Cardiac muscle cell (in vitro differentiated cells and primary cell): ENCODE data around the gene HFM1. TPM values are rescaled to one million over a fixed set of nuclear protein-coding genes. Genes with fewer than 3 reads are reported as not detected.
"Not testable (repeated sequence)": the region's sequence is repeated elsewhere in the genome, so short reads cannot be mapped to it uniquely, and the experiment has no call there.

Experiments used
- DNase-seq, 2 donors: peaks; one replicate each; pipeline versions ENCODE4 v3.0.0 to v3.0.0-alpha.2; 2010 to 2017; ENCODE audit warnings: low read depth in 1 of 2, low spot score in 1 of 2
- H3K27ac ChIP-seq: fragments of 200-600 bp; sonication (generic); 2 replicates; pipeline ENCODE4 v1.5.1; 2016
- H3K27me3 ChIP-seq: fragments of 200-600 bp; sonication (generic); 2 replicates; pipeline ENCODE4 v1.6.0; 2016; ENCODE audit warnings: control low read depth
- H3K36me3 ChIP-seq: fragments of 200-600 bp; sonication (generic); 2 replicates; pipeline ENCODE4 v1.5.1; 2016; ENCODE audit warnings: control low read depth
- H3K4me1 ChIP-seq: fragments of 200-600 bp; sonication (generic); 2 replicates; pipeline ENCODE4 v1.8.1; 2017; ENCODE audit warnings: low read depth, mild to moderate bottlenecking, mixed run types
- H3K4me3 ChIP-seq: fragments of 200-600 bp; sonication (generic); 2 replicates; pipeline ENCODE4 v1.5.1; 2016; ENCODE audit warnings: mild to moderate bottlenecking
- H3K9me3 ChIP-seq: fragments of 200-600 bp; sonication (generic); 2 replicates; pipeline ENCODE4 v1.5.1; 2017; ENCODE audit warnings: low read depth, mild to moderate bottlenecking, control low read depth
- polyA plus RNA-seq: library from polyadenylated mRNA; unstranded; fragments of >200 nt; fragmentation: Nextera tagmentation; extraction: Ambion mirVana; gene quantifications from 2 replicates; pipeline ENCODE4 v1.2.1, GENCODE V29; 2016
- total RNA-seq: library from RNA; depleted of rRNA; stranded (reverse); fragments of >200 nt; gene quantifications from 2 replicates; pipeline ENCODE4 v1.2.3, GENCODE V29; 2016
- TF ChIP-seq, protein P1 (sequence below): IDR thresholded peaks from 2 replicates; pipeline ENCODE4 v1.5.1; 2012; ENCODE audit warnings: low read depth, mild to moderate bottlenecking, low read length

HFM1 gene
- total and polyA plus RNA-seq, 2 experiments from 2014 or later = 1.8 to 8.3 TPM

DNA sequence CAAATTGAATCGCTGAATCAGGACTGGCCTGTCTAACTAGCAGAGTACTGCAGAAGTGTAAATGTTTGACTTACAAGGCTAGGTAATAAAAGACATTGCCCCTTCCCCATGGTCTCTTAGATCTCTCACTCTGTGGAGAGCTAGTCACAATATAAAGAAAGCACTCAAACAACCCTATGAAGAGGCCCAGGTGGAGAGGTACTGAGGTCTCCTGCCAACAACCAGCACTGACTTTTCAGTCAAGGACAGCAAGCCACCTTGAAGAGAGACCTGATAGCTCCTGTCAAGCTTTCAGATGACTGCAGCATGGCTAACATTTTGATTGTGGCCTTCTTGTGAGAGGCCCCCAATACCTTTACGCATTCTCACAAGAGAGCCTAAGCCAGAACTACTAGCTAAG is 18.5 kb downstream of the HFM1 start:
- H3K27ac ChIP-seq = peak overlapping the region; percentile 37
- no peaks in the 10 kb centered on the region for H3K27me3 ChIP-seq
- no peak overlapping the region for H3K4me3 ChIP-seq
- TF ChIP-seq, protein P1, sequence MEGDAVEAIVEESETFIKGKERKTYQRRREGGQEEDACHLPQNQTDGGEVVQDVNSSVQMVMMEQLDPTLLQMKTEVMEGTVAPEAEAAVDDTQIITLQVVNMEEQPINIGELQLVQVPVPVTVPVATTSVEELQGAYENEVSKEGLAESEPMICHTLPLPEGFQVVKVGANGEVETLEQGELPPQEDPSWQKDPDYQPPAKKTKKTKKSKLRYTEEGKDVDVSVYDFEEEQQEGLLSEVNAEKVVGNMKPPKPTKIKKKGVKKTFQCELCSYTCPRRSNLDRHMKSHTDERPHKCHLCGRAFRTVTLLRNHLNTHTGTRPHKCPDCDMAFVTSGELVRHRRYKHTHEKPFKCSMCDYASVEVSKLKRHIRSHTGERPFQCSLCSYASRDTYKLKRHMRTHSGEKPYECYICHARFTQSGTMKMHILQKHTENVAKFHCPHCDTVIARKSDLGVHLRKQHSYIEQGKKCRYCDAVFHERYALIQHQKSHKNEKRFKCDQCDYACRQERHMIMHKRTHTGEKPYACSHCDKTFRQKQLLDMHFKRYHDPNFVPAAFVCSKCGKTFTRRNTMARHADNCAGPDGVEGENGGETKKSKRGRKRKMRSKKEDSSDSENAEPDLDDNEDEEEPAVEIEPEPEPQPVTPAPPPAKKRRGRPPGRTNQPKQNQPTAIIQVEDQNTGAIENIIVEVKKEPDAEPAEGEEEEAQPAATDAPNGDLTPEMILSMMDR = no peak
- DNase-seq = peak in 1 of 2 donors; percentile 3
- no peaks in the 10 kb centered on the region for H3K9me3 ChIP-seq
- H3K36me3 ChIP-seq = no peaks in the 10 kb centered on the region
- no peaks in the 10 kb centered on the region for H3K4me1 ChIP-seq

DNA sequence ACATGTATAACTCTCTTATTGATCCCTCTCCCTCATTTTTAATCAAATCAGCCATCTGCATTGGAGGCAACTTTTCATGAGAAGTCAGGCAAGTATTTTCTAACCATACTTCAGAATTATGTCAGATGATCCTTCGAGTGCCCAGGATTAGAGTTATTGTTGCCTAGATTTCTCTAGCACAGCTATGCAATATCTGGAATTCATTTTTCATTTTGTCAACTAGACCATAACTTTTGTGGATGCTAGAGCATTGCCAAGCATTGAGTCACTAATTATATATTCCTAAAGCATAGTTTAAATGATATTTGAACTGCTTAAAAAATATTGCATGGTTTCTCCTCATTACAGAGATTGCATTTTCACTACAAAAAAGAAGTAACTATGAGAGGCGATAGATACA is 21.2 kb downstream of the HFM1 start:
- TF ChIP-seq, protein P1 = no peak
- no peaks in the 10 kb centered on the region for H3K4me1 ChIP-seq
- no peak overlapping the region for H3K27ac ChIP-seq
- no peak overlapping the region for H3K4me3 ChIP-seq
- H3K36me3 ChIP-seq = no peaks in the 10 kb centered on the region
- H3K9me3 ChIP-seq = no peaks in the 10 kb centered on the region
- DNase-seq = no peak
- H3K27me3 ChIP-seq = no peaks in the 10 kb centered on the region

DNA sequence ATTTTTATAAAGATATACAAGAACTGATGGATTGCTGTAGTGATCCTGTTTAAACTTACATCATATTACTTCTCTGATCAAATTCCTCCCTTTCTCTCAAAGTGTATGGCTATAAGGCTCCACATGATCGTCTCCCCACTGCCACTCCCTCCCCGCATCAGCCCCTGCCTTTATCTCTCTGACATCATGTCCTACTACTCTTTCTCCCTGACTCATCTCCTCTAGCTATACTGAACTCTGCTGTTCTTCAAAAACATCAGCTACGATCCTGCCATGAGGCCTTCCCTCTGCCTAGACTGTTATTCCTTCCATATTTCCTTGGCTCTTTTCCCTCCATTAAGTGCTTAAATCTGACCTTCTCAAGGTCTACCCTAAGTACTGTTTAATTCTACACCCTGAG is 22.8 kb downstream of the HFM1 start:
- Histone ChIP-seq H3K36me3 (no peaks in the 10 kb centered on the region), H3K9me3 (no peaks in the 10 kb centered on the region), H3K4me1 (no peaks in the 10 kb centered on the region), H3K4me3 (no peak overlapping the region), H3K27me3 (no peaks in the 10 kb centered on the region), H3K27ac (no peak overlapping the region)
- TF ChIP-seq, protein P1 = no peak
- DNase-seq = peak in 1 of 2 donors; percentile 2

DNA sequence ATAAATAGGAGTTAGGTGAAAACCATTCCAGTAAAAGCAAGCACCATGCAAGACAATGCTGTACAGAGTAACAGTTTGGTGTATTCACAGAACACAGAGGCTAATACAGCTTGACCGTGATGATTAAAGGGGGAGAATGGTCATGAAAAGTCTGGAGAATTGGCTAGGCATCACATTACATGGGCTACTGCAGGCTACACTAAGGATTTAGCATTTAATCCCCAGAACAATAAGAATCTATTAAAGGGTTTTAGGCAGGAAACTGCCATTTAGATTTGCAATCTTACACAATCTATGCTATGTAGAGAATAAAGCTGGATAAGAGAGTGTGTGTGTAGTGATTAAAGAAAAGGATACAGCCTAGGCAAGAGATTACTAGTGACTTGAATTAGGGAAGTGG is 30.6 kb downstream of the HFM1 start:
- H3K4me3 ChIP-seq = no peak overlapping the region
- no peaks in the 10 kb centered on the region for H3K27me3 ChIP-seq
- no peaks in the 10 kb centered on the region for H3K9me3 ChIP-seq
- TF ChIP-seq, protein P1 = no peak
- peaks cover 5% of the 10 kb centered on the region for H3K36me3 ChIP-seq
- DNase-seq = no peak
- no peaks in the 10 kb centered on the region for H3K4me1 ChIP-seq
- H3K27ac ChIP-seq = no peak overlapping the region

DNA sequence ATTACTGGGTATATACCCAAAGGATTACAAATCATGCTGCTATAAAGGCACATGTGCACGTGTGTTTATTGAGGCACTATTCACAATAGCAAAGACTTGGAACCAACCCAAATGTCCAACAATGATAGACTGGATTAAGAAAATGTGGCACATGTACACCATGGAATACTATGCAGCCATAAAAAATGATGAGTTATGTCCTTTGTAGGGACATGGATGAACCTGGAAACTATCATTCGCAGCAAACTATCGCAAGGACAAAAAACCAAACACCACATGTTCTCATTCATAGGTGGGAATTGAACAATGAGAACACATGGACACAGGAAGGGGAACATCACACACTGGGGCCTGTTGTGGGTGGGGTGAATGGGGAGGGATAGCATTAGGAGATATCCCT is 32.4 kb downstream of the HFM1 start:
- not testable (repeated sequence) for H3K36me3 ChIP-seq, H3K27me3 ChIP-seq, H3K27ac ChIP-seq, H3K4me1 ChIP-seq, H3K4me3 ChIP-seq, DNase-seq, H3K9me3 ChIP-seq

DNA sequence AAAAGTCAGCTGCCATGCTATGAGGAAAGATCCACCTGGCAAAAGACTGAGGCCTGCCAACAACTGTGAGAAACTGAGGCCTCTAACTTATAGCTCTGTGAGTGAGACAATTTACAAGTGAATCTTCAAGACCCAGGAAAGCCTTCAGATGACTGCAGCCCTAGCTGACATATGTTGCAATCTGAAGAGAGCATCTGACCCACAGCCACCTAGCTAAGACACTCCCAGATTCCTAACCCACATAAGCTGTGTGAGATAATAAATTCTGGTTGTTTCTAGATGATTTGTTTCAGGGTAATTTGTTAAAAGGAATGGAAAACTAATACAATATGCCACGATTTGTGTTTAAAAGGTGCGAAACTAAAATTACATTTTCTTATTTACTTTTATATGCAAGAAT is 55.1 kb downstream of the HFM1 start:
- Histone ChIP-seq H3K4me3 (no peak overlapping the region), H3K4me1 (no peaks in the 10 kb centered on the region), H3K9me3 (no peaks in the 10 kb centered on the region), H3K27ac (no peak overlapping the region), H3K27me3 (no peaks in the 10 kb centered on the region), H3K36me3 (no peaks in the 10 kb centered on the region)
- DNase-seq = peak in 1 of 2 donors; percentile 2
- TF ChIP-seq, protein P1 = no peak
